HEK293T (cell line): ENCODE measurements around the gene TRIM8.

Experiments used
- CTCF ChIA-PET: fragments of 350-600 bp; formaldehyde crosslinking; extraction: SDS; loops from one replicate; lab custom pipeline; 2021; ENCODE audit warnings: antibody characterized with exemption, inconsistent platforms; lab: Yijun Ruan, JAX
- POLR2A ChIA-PET: fragments of 350-600 bp; formaldehyde crosslinking; extraction: SDS; loops from one replicate; lab custom pipeline; 2020; ENCODE audit warnings: antibody characterized with exemption, inconsistent platforms; lab: Yijun Ruan, JAX
- DNase-seq: peaks from one replicate; pipeline ENCODE4 v3.0.0; 2012; ENCODE audit warnings: mixed read lengths; ENCODE audit errors: extremely low spot score
- ARNT ChIP-seq: fragments of 450-650 bp; IDR thresholded peaks from 2 replicates; pipeline ENCODE4 v1.6.1; 2017; ENCODE audit warnings: mild to moderate bottlenecking
- BHLHE40 ChIP-seq: fragments of 450-650 bp; IDR thresholded peaks from 2 replicates; pipeline ENCODE4 v1.6.1; 2016; ENCODE audit warnings: mild to moderate bottlenecking, moderate library complexity, borderline replicate concordance
- CTBP1 ChIP-seq: fragments of 450-650 bp; IDR thresholded peaks from 2 replicates; pipeline ENCODE4 v1.6.1; 2016; ENCODE audit warnings: borderline replicate concordance
- ELF4 ChIP-seq: fragments of 450-650 bp; IDR thresholded peaks from 2 replicates; pipeline ENCODE4 v1.6.1; 2017; ENCODE audit warnings: antibody characterized with exemption
- FOXA1 ChIP-seq: fragments of 450-650 bp; IDR thresholded peaks from 2 replicates; pipeline ENCODE4 v1.6.1; 2016; ENCODE audit warnings: mild to moderate bottlenecking
- FOXK2 ChIP-seq: fragments of 450-650 bp; IDR thresholded peaks from 2 replicates; pipeline ENCODE4 v1.6.1; 2016; ENCODE audit warnings: mild to moderate bottlenecking
- FOXM1 ChIP-seq: fragments of 450-650 bp; IDR thresholded peaks from 2 replicates; pipeline ENCODE4 v1.6.1; 2017; ENCODE audit warnings: mild to moderate bottlenecking, borderline replicate concordance
- HDGF ChIP-seq: fragments of 450-650 bp; IDR thresholded peaks from 2 replicates; pipeline ENCODE4 v1.6.1; 2017; ENCODE audit warnings: antibody characterized with exemption, borderline replicate concordance
- L3MBTL2 ChIP-seq: fragments of 450-650 bp; conservative IDR thresholded peaks from 2 replicates; pipeline ENCODE4 v1.6.1; 2016; ENCODE audit warnings: mild to moderate bottlenecking
- LEF1 ChIP-seq: fragments of 450-650 bp; IDR thresholded peaks from 2 replicates; pipeline ENCODE4 v1.6.1; 2017; ENCODE audit warnings: mild to moderate bottlenecking, borderline replicate concordance
- NFRKB ChIP-seq: fragments of 450-650 bp; IDR thresholded peaks from 2 replicates; pipeline ENCODE4 v1.6.1; 2016; ENCODE audit warnings: mild to moderate bottlenecking, moderate library complexity
- SP1 ChIP-seq: fragments of 450-650 bp; IDR thresholded peaks from 2 replicates; pipeline ENCODE4 v1.6.1; 2017
- SUZ12 ChIP-seq: fragments of 450-650 bp; IDR thresholded peaks from 2 replicates; pipeline ENCODE4 v1.6.1; 2016; ENCODE audit warnings: mild to moderate bottlenecking
- TARDBP ChIP-seq: fragments of 450-650 bp; IDR thresholded peaks from 2 replicates; pipeline ENCODE4 v1.6.1; 2016
- ZNF384 ChIP-seq: fragments of 450-650 bp; IDR thresholded peaks from 2 replicates; pipeline ENCODE4 v1.6.1; 2016
- TF ChIP-seq, protein P1 (sequence below): fragments of 450-650 bp; IDR thresholded peaks from 2 replicates; pipeline ENCODE4 v1.6.1; 2016

TRIM8 gene

DNA sequence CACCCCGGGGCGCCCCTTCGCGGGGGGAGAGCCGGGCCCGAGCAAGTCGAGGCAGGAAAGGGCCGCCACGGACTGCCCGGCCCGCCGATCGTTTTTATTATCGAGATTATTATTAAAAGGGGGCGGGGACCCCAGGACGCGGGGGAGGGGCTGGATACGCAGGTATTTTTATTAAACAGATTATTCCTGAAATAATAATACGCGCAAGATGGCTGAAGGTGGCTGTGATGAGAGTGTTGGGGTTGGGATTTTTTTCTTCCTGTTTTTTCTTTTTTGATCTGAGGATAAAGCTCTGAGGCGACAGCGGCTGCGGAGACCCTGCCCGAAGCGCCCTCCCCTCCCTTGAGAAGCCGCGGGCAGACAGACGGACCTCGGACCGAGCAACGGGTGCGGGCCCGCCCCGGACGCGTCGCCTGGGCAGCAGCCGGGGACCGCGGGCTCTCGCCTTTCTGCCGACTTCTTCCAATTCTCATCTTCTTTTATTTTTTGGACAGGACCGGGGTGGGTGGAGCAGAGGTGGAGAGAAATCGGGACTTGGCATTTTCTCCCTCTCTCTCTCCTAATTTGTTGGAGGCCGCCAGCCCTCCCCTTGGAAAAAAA, 1.4 kb upstream of the TRIM8 start:
- TF ChIP-seq L3MBTL2 (no peak), ELF4 (no peak), CTBP1 (no peak), ARNT (no peak), FOXM1 (no peak), TARDBP (no peak), HDGF (no peak), LEF1 (no peak), BHLHE40 (no peak), FOXK2 (no peak), NFRKB (no peak), SP1 (no peak), ZNF384 (no peak; the same call in 1 of the 2 replicates), FOXA1 (no peak)
- TF ChIP-seq, protein P1, sequence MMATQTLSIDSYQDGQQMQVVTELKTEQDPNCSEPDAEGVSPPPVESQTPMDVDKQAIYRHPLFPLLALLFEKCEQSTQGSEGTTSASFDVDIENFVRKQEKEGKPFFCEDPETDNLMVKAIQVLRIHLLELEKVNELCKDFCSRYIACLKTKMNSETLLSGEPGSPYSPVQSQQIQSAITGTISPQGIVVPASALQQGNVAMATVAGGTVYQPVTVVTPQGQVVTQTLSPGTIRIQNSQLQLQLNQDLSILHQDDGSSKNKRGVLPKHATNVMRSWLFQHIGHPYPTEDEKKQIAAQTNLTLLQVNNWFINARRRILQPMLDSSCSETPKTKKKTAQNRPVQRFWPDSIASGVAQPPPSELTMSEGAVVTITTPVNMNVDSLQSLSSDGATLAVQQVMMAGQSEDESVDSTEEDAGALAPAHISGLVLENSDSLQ: no peak
- ChIA-PET POLR2A (interaction anchor here (1.1 to 2.7 kb wide), 5 partner anchors 11 to 71 kb away, joined by 4 to 10 read pairs (median 7); partner anchors contain the start of genes ARL3 and SFXN2), CTCF (no interaction called here)
- no peak for DNase-seq

GRCh38 chr10:102643336-102644065, 778 bp upstream of the TRIM8 start:
- POLR2A ChIA-PET: interaction anchor here (1.2 to 2.3 kb wide), 6 partner anchors 19 to 140 kb away, joined by 3 to 17 read pairs (median 4); partner anchors contain the start of genes ARL3, SFXN2, SUFU and WBP1L
- CTCF ChIA-PET: interaction anchor here (0.7 to 1.1 kb wide), 2 partner anchors 27 to 33 kb away, joined by 3 to 4 read pairs; no protein-coding TSS in a partner anchor
- no peak for TF ChIP-seq SP1
- TF ChIP-seq ARNT: no peak
- TF ChIP-seq TARDBP: no peak
- TF ChIP-seq NFRKB: no peak
- TF ChIP-seq BHLHE40: no peak
- TF ChIP-seq FOXA1: no peak
- TF ChIP-seq FOXK2: no peak
- no peak for TF ChIP-seq FOXM1
- TF ChIP-seq LEF1: no peak
- no peak for TF ChIP-seq SUZ12
- no peak for TF ChIP-seq CTBP1
- no peak for TF ChIP-seq HDGF
- TF ChIP-seq ELF4: no peak
- no peak for TF ChIP-seq L3MBTL2
- DNase-seq: peak; percentile 46

GRCh38 chr10:102644646-102645387, 538 bp downstream of the TRIM8 start:
- peak; percentile 74 for DNase-seq
- TF ChIP-seq SUZ12 (no peak), FOXM1 (no peak), BHLHE40 (no peak), L3MBTL2 (peak; percentile 95), LEF1 (no peak), CTBP1 (peak; percentile 91), SP1 (no peak), ZNF384 (no peak), FOXK2 (no peak), FOXA1 (no peak), ARNT (peak; percentile 50; the same call in 1 of the 2 replicates), HDGF (0 out of 2 replicates have a peak, but pooled peaks have one; percentile 26), ELF4 (no peak), NFRKB (no peak), TARDBP (no peak)
- TF ChIP-seq, protein P1: no peak
- ChIA-PET CTCF (interaction anchor here (0.9 to 1.1 kb wide), 2 partner anchors 11 to 25 kb away, joined by 3 read pairs; no protein-coding TSS in a partner anchor), POLR2A (interaction anchor here (0.8 to 3.1 kb wide), 20 partner anchors 9 to 224 kb away, joined by 3 to 24 read pairs (median 5); partner anchors contain the start of genes ACTR1A, ARL3, FBXL15 and SFXN2)

DNA sequence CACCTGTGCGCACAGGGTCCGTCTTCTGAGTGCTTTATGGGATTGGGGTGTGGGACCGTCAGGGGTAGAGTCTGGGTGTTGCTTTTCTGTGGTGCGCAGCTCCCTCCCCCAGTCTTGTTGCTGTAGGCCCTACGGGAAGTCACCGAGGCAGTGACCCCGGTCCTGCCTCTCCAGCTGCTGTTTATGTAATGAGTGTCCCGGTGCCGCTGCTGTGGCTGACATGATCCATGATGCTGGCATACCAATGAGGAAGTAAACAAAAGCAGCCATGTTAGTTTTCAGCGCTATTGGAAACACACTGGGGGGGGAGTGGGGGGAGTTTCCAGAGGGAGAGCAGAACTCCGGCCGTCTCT, 1.1 kb downstream of the TRIM8 start:
- POLR2A ChIA-PET: interaction anchor here (0.9 to 3.1 kb wide), 16 partner anchors 8 to 225 kb away, joined by 3 to 24 read pairs (median 6); partner anchors contain the start of genes ACTR1A, ARL3, FBXL15 and SFXN2
- DNase-seq: no peak
- TF ChIP-seq FOXM1 (peak; percentile 33; the same call in 1 of the 2 replicates), ZNF384 (no peak)
- TF ChIP-seq, protein P1: 0 out of 2 replicates have a peak, but pooled peaks have one; percentile 45
- CTCF ChIA-PET: interaction anchor here (0.9 kb wide), 1 partner anchor 11 kb away, joined by 3 read pairs; no protein-coding TSS in a partner anchor
